Stimulated activated CD8-positive, alpha-beta memory T cell treated with anti-CD3 and anti-CD28 coated beads, Interleukin-12 subunit alpha, Interleukin-12 subunit beta, amount 100 ng/mL, for 1 hour (primary cell): ENCODE results near the gene CNKSR1.

Source experiments
- DNase-seq: peaks from one replicate; pipeline ENCODE4 v3.0.0-alpha.2; 2020; ENCODE audit warnings: low read depth

Gene CNKSR1

DNA sequence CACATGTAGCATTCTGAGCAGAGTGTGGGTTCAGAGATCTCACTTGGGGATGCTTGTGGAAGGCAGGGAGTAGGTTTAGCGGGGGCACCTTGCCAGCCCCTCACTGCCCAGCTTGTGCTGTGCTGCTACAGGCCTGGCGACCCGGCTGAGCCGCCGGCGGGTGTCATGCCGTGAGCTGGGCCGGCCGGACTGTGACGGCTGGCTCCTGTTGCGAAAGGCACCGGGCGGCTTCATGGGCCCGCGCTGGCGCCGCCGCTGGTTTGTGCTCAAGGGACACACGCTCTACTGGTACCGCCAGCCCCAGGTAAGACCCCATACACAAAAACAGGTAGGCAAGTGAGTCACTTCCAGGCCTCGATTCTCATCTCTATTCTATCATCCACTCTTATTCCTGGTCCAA lies 7.6 kb downstream of the CNKSR1 start:
- DNase-seq: no peak

DNA sequence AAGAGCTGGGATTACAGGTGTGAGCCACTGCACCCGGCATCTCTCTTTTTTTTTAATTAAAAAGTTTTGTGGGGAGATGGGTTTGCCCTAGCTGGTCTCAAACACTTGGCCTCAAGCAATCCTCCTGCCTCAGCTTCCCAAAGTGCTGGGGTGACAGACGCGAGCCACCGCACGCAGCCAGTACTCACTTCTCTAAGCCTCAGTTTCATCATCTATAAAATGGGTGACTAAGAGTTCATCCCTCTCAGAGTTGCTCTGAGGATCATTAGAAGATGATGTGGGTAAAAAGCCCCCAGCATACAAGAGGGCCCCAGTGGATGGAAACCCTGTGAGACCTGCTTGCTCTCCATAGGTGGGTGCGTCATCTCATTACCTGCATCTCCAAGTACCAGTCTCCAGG lies 10.6 kb downstream of the CNKSR1 start:
- DNase-seq: no peak

DNA sequence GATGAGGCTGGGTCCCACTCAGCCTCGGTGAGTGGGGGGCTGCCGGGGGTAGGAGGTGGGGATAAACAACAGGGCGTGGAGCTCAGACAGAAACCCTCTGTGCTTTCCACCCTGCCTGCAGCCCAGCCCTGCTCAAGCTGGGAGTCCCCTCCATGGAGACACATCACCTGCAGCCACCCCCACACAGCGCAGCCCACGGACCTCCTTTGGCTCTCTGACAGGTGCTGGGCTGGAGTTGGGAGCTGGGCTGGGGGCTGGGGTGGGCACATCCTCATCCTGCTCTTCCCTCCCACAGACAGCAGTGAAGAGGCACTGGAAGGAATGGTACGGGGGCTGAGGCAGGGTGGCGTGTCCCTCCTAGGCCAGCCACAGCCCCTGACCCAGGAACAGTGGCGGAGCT lies 11.2 kb downstream of the CNKSR1 start:
- DNase-seq: no peak

DNA sequence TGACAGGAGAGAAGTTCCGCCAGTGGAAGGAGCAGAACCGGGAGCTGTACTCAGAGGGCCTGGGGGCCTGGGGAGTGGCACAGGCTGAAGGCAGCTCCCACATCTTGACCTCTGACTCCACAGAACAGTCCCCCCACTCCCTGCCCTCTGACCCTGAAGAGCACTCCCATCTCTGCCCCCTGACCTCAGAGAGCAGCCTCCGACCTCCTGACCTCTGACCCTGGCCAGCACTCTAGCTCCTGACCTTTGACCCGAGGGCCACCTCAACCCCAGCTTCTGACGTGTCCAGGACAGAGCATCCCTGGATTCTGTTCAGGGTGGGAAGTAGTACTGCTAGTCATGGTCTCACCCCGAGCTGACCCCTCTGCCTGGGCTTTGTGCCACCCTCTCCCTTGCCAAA lies 12.0 kb downstream of the CNKSR1 start:
- no peak for DNase-seq

DNA sequence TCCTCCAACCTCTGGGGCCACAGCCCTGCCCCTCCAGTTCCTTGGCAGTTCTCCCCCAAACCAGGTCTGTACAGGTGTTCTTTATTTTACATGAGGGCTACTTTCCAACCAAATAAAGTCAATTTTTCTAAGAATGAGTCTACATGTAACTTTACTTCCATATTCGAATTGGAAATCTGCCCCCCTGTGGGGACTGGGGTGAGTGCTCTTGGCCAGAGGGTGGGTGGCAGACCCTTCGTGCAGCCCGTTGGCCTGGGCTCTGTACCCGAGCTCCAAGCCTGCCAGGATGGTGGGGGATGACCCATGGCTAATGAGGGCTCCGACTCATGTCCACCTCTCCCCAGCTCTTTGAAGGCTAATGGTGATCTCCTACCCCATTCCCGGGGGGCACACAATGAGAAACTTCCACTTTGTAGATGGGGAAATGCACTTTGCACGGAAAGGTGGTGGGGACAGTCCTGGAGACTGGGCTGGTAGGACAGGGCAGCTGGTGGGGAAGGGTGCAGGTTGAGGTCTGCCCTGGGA lies 12.5 kb downstream of the CNKSR1 start:
- no peak for DNase-seq

DNA sequence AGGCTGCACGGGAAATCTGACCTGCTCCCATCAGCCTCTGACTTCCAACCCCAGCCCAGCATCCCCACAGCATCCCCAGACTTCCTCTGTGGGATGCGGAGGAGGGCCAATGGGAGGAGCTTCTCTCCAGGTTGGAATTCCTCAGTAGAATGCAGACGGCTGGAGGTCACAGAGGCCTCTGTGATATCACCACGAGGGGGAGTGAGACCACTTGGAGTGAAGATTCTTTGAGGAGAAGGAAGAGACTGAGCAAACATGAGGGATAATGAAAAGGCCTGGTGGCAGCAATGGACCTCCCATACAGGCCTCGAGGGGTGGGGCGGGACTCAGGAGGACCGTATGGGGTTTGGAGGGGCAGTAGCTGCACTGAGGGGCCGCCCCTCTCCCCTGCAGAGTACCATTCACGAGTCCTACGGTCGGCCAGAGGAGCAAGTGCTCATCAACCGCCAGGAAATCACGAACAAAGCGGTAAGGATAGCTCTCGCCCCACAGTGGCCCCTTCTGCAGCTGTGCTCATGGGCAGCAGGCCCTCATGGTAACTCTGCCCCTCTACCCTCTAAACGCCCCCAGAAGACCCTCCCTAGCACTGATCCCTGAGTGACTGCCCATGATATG lies 13.2 kb downstream of the CNKSR1 start, which contains the start of gene CATSPER4:
Gene CATSPER4, plus strand, starts transcription at position 230 of the 615 bp plus-strand sequence. Its CDS starts 26 bp downstream, at position 256.
- no peak for DNase-seq

DNA sequence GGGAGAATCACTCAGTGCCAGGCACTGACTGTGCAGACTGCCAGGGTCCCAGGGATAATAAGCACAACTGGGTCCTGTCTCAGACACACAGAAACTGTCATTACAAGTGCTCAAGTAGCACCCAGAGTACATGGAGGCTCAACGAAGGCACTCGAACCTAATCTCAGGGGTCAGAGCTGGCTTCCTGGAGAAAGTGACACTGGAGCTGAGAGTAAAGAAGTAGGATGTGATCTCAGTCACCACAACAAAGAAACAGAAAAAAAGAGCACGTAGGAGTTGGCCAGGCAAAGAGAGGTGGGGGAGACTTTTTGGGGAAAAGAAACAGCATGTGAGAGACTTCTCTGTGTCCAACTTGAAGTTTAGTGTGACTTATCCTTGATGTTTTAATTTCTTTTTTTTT lies 14.4 kb downstream of the CNKSR1 start:
- no peak for DNase-seq

DNA sequence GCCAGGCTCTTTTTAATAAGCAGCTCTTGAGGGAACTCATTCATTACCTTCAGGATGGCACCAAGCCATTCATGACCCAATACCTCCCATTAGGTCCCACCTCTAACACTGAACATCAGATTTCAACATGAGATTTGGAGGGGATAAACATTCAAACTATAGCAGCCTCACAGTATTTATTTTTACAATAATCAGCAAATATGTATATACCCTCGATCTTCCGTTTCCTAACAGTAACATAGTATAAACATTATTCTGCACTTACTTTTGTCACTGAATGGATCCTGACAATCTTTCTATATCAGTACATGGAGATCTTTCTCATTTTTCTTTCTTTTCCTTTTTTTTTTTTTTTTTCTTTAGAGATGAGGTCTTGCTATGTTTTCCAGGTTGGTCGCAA lies 18.5 kb downstream of the CNKSR1 start:
- DNase-seq: no peak

DNA sequence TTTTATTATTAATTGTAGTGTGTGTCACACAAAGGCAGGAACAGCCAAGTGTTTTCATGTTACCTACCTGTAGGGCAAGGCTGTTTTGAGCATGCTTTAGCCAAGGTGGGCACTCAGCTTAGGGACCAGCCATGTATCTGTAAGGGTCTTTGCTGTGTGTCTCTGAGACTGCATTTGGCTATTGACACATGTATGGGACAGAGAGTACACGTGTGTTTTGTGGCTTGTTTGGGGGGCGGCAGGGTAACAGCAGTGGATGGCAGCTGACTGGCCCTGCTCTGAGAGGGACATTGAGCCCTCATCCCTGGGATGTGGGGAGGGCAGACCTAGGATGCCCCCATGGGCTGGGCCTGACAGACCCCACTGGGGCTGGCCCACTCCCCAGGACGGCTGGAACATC lies 20.0 kb downstream of the CNKSR1 start:
- DNase-seq: no peak

DNA sequence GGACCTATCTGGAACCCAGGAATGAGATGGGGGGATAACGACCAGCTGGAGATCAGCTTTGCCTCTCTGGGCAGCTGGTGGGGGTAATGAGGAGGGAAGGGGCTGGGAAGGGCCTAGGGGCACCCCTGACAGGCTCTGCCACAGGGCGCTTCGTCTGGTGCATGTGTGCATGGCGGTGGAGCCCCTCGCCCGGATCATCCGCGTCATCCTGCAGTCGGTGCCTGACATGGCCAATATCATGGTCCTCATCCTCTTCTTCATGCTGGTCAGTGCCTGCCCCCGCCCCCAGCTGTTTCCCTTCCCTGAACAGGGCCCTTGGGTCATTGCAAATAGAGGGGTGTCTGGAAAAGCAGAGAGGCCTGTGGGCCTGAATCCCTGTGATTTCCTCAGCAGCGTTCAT lies 20.5 kb downstream of the CNKSR1 start:
- DNase-seq: no peak

DNA sequence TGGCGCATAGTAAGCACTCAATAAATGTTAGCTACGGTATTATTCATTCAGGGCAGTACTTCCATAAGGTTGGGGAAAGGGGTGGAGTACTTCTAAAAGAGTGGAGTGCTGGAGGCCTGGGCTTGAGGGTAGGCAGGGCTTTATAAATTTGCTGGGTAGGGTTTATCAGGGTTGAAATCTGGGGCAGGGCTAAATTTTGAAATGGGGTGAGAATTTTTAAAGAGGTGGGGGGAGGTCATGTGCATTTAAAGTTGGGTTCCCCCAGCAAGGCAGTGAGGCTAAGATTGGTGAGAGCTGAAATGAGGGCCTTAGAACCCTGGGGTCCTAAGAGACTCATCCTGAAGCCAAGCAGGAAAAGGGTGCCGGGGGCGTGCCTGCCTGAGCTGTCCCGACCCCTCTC lies 23.1 kb downstream of the CNKSR1 start:
- DNase-seq: no peak

DNA sequence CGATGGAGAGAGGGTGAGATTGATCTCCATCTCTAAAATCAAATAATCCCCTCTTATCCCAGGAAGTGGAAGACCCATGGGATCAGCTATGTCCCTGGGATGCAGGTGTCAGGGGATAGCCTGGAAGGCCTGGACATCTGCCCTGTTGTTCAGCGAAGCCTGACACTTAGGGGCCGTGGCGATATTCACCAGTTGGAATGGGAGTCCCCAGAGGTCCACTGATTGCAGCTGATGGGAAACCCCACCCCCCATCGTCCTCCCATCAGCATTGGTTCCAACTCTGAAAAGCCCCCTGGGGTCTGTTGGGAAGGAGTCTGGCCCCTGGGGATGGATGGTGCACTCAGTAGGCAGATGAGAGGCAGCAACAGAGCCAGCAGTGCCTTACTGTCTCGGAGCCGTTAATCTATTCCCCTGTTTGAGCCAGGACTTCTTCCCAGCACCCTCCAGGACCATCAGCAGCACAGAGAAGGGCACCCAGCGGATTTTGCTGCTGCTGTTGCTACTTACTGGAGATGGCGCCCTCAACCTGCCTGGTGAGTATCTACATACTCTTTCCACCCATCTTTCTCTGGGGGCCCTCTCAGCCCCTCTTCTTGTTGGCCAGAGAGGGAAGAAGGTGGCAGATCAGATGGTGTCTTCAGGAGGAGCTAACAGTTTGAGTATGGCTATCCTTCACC lies 26.5 kb downstream of the CNKSR1 start:
- DNase-seq: no peak

DNA sequence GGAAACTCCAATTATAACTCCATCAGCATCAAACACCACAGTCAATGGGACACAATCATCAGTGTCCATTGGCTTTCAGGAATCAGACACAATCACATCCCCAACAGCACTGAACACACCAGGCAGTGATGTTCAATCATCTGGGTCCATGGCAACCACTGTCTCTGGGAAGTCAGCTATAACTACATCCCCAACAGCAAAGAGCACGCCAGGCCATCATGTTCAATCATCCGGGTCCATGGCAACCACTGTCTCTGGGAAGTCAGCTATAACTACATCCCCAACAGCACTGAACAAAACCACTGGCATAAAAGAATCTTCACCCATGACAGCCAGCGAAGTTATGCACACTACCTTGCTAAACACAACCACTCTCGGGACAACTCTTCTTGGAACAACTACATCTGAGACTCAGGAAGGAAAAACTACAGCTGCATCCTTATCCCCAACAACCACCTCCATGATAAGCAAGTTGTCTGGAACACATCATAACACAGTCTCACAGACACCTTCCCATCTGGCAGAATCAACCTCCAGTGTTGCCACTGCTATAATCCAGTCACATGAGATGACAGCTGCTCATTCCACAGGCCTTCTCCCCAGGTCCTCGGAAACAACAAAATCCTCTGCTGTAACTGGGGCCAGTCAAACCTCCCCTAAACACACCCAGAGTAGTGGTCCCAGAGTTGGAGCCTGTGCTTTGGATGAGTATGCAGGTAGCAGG lies 33.0 kb downstream of the CNKSR1 start:
- DNase-seq: no peak

DNA sequence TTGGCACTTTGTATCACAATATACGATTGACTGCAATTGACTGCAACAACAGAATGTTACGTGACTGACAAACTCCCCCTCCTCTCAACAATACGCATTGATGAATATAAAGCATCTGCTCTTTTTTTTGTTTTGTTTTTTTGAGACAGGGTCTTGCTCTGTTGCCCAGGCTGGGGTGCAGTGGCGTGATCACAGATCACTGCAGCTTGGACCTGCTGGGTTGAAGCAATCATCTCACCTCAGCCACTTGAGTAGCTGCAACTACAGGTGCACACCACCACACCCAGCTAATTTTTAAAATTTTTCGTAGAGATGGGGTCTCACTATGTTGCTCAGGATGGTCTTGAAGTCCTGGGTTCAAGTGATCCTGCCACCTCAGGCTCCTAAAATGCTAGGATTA lies 35.4 kb downstream of the CNKSR1 start:
- DNase-seq: no peak

DNA sequence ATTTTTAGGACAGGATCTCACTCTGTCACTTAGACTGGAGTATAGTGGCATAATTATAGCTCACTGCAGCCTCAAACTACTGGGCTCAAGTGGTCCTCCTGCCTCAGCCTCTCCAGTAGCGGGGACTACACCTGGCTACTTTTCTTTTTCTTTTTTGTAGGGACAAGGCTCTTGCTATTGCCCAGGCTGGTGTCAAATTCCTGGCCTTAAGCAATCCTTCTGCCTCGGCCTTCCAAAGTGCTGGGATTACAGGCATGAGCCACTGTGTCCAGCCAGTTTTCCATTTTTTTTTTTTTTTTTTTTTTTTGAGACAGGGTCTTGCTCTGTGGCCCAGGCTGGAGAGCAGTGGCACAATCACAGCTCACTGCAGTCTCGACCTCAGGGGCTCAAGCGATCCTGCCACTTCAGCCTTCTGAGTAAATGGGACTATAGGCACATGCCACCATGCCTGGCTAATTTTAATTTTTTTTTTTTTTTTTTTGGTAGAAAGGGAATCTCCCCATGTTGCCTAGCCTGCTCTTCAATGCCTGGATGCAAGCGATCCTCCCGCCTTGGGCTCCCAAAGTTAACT lies 36.1 kb downstream of the CNKSR1 start:
- DNase-seq: no peak

DNA sequence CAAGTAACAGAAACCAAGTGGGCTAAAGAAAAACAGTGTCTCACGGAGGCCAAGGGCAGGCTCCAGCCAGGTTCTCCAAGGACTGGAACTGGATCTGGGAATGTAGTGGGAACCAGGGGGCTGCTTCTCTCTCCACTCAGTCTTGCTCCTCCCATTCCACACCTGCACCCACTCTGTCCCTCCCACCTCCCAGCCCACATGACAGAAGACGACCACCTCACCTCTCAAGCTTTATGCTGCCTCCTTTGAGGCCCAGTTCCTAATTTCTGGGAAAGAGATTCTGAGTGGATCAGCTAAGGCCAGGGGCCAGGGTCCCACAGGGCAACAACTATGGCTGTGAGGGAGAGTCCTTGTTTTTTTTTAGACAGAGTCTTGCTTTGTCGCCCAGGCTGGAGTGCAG lies 38.0 kb downstream of the CNKSR1 start:
- no peak for DNase-seq

DNA sequence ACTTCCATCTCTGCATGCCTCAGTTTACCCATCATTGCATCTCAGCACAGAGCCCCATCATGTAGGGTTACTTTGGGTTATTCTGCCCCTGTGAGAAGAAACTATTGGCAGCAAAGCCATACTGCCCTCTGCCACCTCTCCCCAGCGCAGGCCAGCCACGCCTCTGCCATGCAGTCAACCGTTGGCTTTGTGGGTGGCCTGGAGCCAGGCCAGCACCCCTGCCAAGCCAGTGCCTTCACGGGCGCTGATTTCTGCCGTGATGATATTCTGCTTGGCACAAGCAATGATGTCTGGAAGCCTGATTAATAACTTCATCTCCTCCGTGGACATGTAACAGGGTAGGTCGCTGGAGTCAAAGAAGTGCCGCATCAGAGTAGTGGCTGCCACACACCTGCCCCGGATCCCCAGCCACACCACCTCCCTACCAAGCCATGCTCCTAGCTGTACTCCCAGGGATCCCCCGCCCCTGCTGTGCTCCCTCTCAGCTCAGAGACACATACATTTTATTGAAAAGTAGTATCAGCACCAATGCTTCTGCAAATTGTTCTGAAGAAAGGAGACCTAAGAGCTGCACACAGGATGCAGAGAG lies 41.7 kb downstream of the CNKSR1 start:
- DNase-seq: no peak

DNA sequence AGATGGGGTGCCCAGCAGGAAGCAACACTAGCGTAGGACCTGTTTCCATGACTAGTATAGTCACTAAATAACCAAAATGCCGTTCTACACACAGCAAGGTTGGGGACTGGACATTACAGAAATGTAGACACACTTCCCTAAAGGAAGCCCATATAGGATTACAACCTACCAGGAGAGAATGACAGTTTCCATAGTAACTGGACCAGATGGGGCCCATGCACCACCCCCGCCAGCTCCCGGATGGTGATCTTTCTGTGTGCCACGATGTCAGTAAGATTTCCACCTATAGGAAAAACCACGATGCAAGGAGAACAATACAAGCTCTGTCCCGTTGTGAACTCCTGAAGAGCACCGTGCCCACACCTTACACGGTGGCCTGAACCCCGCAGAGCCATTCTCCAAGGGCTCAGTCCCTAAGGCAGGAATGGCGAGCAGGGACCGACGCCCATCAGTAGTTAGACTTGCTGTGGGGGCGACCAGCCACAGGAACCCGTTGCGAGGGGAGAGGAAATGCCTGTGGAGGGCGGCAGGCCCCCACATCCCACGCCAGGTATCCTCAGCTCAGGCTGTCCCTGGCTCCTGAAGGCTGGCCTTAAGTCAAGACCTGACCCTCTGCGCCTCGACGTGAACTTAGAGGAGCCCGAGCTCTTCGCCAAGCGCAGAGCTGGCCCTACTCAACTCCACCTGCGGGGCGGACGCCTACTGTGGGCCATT lies 43.1 kb downstream of the CNKSR1 start:
- no peak for DNase-seq

DNA sequence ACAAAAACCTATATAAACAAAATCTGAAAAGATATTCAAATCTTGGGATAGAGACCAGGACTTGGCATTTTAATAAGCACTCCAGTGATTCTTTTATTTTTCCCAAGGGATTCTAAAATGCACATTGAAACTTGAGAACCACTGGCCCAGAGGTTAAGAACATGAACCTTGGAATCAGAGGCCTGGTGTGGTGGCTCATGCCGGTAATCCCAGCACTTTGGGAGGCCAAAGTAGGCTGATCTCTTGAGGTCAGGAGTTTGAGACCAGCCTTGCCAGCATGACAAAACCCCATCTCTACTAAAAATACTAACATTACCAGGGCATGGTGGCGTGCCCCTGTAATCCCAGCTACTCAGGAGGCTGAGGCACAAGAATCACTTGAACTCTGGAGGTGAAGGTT lies 43.8 kb downstream of the CNKSR1 start:
- no peak for DNase-seq

DNA sequence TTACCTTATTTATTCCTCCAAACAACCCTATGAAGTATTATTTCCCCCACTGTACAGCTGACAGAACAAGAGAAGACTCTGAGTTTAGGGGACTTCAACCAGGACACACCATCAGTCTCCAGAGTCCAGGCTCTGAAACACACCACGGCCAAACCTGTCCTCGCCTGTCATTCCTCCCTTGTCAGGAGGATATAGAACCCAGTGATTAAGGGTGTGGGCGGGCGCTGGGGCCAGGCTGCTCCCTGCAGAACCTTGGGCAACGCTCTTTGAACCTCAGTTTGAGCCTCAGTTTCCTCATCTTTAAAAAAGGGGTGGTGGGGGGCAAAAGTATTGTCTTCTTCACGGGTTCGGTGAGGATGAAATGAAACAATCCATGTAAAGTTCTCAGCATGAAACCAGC lies 47.3 kb downstream of the CNKSR1 start:
- DNase-seq: no peak

DNA sequence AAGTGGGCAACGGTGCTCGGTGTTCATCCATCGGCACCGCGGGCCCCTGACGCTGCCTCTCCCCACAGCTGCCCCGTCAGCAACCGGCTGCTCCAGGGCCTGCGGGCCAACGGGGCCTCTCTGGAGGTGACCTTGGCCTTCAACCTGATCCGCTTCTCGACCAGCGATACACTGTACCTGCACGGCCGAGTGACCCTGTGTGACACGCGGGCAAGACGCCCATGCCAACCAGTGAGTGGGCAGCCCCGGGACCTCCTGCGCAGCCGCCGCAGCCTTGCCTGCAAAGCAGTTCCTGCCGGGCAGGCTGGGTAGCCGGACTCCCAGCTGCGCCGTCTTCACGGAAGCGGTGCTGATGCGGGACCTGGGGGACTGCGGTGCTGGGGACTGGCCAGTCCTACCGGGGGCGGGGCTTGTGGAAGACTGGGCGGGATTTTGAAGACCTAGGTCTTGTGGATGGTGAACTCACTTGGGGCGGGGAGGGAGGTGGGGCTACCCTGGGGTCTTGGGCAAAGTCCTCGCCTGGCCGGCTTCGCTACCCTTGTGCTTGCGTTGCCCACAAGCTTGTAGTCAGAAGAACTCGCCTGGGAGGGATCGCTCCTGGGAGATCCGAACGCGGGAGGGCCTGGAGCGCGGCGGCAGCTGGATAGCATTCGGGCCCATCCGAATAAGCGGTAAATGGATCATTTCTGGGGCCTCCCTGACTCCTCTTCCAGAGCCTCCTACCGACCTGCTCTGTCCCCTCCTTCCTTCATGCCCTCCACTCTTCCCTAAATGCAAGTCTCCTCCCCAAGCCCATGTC lies 47.9 kb downstream of the CNKSR1 start:
- no peak for DNase-seq
